Esophagus squamous epithelium (tissue), 5 donors: ENCODE data around the gene MFNG. TPM values are rescaled to one million over a fixed set of nuclear protein-coding genes. Genes with fewer than 3 reads are reported as not detected.
"Not testable (repeated sequence)": the region's sequence is repeated elsewhere in the genome, so short reads cannot be mapped to it uniquely, and the experiment has no call there.

Experiments used
- DNase-seq: peaks from one replicate; lab custom pipeline; 2025; lab: John Stamatoyannopoulos, UW
- H3K27ac ChIP-seq, 4 donors: fragments of 200-600 bp; sonication (generic); one replicate each; pipeline ENCODE4 v1.5.1; 2016 to 2019; ENCODE audit warnings: mild to moderate bottlenecking in 1 of 4
- H3K27me3 ChIP-seq, 4 donors: fragments of 200-600 bp; sonication (generic); 1 replicate in 3 of 4; 2 replicates in 1 of 4; pipeline versions ENCODE4 v1.5.1 to v1.6.0; 2017 to 2021; ENCODE audit warnings: antibody characterized with exemption in 1 of 4
- H3K36me3 ChIP-seq, 3 donors: fragments of 200-600 bp; sonication (generic); one replicate each; pipeline ENCODE4 v1.5.1; 2016 to 2019
- H3K4me1 ChIP-seq, 3 donors: fragments of 200-600 bp; sonication (generic); one replicate each; pipeline ENCODE4 v1.5.1; 2017 to 2019
- H3K4me3 ChIP-seq, 4 donors: fragments of 200-600 bp; sonication (generic); 1 replicate in 3 of 4; 2 replicates in 1 of 4; pipeline ENCODE4 v1.5.1; 2016 to 2019; ENCODE audit warnings: mild to moderate bottlenecking in 2 of 4, moderate library complexity in 1 of 4
- H3K9me3 ChIP-seq, 3 donors: fragments of 200-600 bp; sonication (generic); one replicate each; pipeline ENCODE4 v1.5.1; 2016 to 2019
- CTCF ChIP-seq, 6 experiments: fragments of 450-650 bp in 4 of 6; fragments of 200-600 bp in 2 of 6; sonication (generic) in 2 of 6; IDR thresholded peaks; one replicate each; pipeline ENCODE4 v1.5.1; 2016 to 2019; ENCODE audit warnings: antibody characterized with exemption in 6 of 6, mild to moderate bottlenecking in 4 of 6, moderate library complexity in 4 of 6
- POLR2A ChIP-seq, 4 donors: fragments of 450-650 bp; IDR thresholded peaks; one replicate each; pipeline ENCODE4 v1.6.1; 2017; ENCODE audit warnings: antibody characterized with exemption in 4 of 4, mild to moderate bottlenecking in 4 of 4, moderate library complexity in 3 of 4
- WGBS, 2 donors: methylation state at CpG; one replicate each; pipeline ENCODE4 v1.1.5; 2018; 5-methylcytosine and 5-hydroxymethylcytosine counted together
- intact Hi-C: fragments of 100-400 bp; cut with DNase I; formaldehyde crosslinking; loops from one replicate; pipeline ENCODE4 v1.15.0; 2022
- total RNA-seq, 4 donors: library from RNA; depleted of rRNA; stranded (reverse); fragments of >200 nt; gene quantifications; one replicate each; pipeline ENCODE4 v1.1.0, GENCODE V29; 2016
- donor health status: DM: yes; HTN: yes; CAD: no.

MFNG gene
- 10 to 100 TPM in 1 of 4 donors, 1 to 10 TPM in 3; 3.8 to 10.3 (median 7.9) TPM for total RNA-seq

GRCh38 chr22:37486224-37486845 is at the start of gene MFNG:
MFNG (minus strand) TSS chr22:37486384; CDS start chr22:37486177, 207 bp downstream.
- Histone ChIP-seq H3K4me3 (peak within 1 kb of the TSS; percentile 30 to 66 (median 48)), H3K9me3 (no peaks in the 10 kb centered on the region), H3K36me3 (peaks cover 0 to 15% (median 0%) of the 10 kb centered on the region in 3 donors), H3K27me3 (peaks cover 0 to 31% (median 0%) of the 10 kb centered on the region in 4 donors), H3K4me1 (peaks cover 6 to 35% (median 24%) of the 10 kb centered on the region in 3 donors), H3K27ac (peak within 1 kb of the TSS; percentile 64 to 91 (median 81))
- peak; percentile 51 for DNase-seq
- no peak for TF ChIP-seq CTCF (IDR thresholded peaks at IDR 0.05)
- TF ChIP-seq POLR2A (IDR thresholded peaks at IDR 0.05): peak in 1 of 4 donors; percentile 64
- intact Hi-C loops: no loop called here
- 9 to 18% methylated on average over 6 to 8 of the region's 24 CpGs for WGBS, 2 donors

- intact Hi-C loops: loop anchor here (5.0 kb wide), 1 partner anchor 37 kb away; no protein-coding TSS in a partner anchor
- TF ChIP-seq POLR2A (IDR thresholded peaks at IDR 0.05) (no peak), CTCF (IDR thresholded peaks at IDR 0.05) (no peak)
- no peaks in the 10 kb centered on the region for H3K9me3 ChIP-seq
- no peaks in the 10 kb centered on the region for H3K36me3 ChIP-seq
- H3K27me3 ChIP-seq: no peaks in the 10 kb centered on the region
- DNase-seq: no peak
- H3K27ac ChIP-seq: no peak overlapping the region
- peaks cover 0 to 16% (median 4%) of the 10 kb centered on the region in 3 donors for H3K4me1 ChIP-seq
- WGBS, 2 donors: 91 to 96% methylated on average over 5 to 6 of the region's 6 CpGs
- H3K4me3 ChIP-seq: no peak overlapping the region
Measured at GRCh38 chr22:37535159-37535558, 49.0 kb upstream of the MFNG start.

- intact Hi-C loops: no loop called here
- H3K4me3 ChIP-seq: no peak overlapping the region
- no peaks in the 10 kb centered on the region for H3K27me3 ChIP-seq
- H3K27ac ChIP-seq: no peak overlapping the region
- no peaks in the 10 kb centered on the region for H3K9me3 ChIP-seq
- WGBS, 2 donors: 88 to 90% methylated on average over 3 of the region's 3 CpGs
- H3K4me1 ChIP-seq: peaks cover 0 to 21% (median 4%) of the 10 kb centered on the region in 3 donors
- TF ChIP-seq POLR2A (IDR thresholded peaks at IDR 0.05) (no peak), CTCF (IDR thresholded peaks at IDR 0.05) (no peak)
- no peak for DNase-seq
- no peaks in the 10 kb centered on the region for H3K36me3 ChIP-seq
Measured at GRCh38 chr22:37534445-37534844, 48.3 kb upstream of the MFNG start.

- intact Hi-C loops: no loop called here
- no peak for DNase-seq
- Histone ChIP-seq H3K9me3 (no peaks in the 10 kb centered on the region), H3K27ac (no peak overlapping the region), H3K27me3 (no peaks in the 10 kb centered on the region), H3K4me3 (no peak overlapping the region), H3K36me3 (no peaks in the 10 kb centered on the region), H3K4me1 (peaks cover 0 to 17% (median 2%) of the 10 kb centered on the region in 3 donors)
- whole genome bisulfite sequencing, 2 donors: 12 to 13% methylated on average over 9 of the region's 9 CpGs
- TF ChIP-seq POLR2A (IDR thresholded peaks at IDR 0.05) (no peak), CTCF (IDR thresholded peaks at IDR 0.05) (no peak)
Measured at GRCh38 chr22:37533995-37534394, 47.8 kb upstream of the MFNG start.

GRCh38 chr22:37529652-37530345 is 43.6 kb upstream of the MFNG start:
- no peak for TF ChIP-seq CTCF (IDR thresholded peaks at IDR 0.05)
- TF ChIP-seq POLR2A (IDR thresholded peaks at IDR 0.05): no peak
- Histone ChIP-seq H3K9me3 (no peaks in the 10 kb centered on the region), H3K4me3 (no peak overlapping the region), H3K36me3 (no peaks in the 10 kb centered on the region), H3K27me3 (peaks cover 0 to 7% (median 0%) of the 10 kb centered on the region in 4 donors), H3K27ac (no peak overlapping the region), H3K4me1 (peaks cover 0 to 34% (median 16%) of the 10 kb centered on the region in 3 donors)
- DNase-seq: no peak
- 40 to 62% methylated on average over 2 of the region's 2 CpGs for WGBS, 2 donors
- intact Hi-C loops: no loop called here

GRCh38 chr22:37527952-37528351 is 41.8 kb upstream of the MFNG start:
- intact Hi-C loops, H3K27ac ChIP-seq, H3K9me3 ChIP-seq, H3K4me3 ChIP-seq, DNase-seq, H3K36me3 ChIP-seq: not testable (repeated sequence)
- peaks cover 0 to 26% (median 0%) of the 10 kb centered on the region in 4 donors for H3K27me3 ChIP-seq
- WGBS, 2 donors: 81 to 90% methylated on average over 8 to 9 of the region's 9 CpGs
- H3K4me1 ChIP-seq: peaks cover 0 to 33% (median 16%) of the 10 kb centered on the region in 3 donors

GRCh38 chr22:37527081-37527752 is 41.0 kb upstream of the MFNG start:
- intact Hi-C loops, H3K4me3 ChIP-seq, DNase-seq, H3K36me3 ChIP-seq, H3K9me3 ChIP-seq: not testable (repeated sequence)
- peak overlapping the region in 2 of 4 donors; percentile 44 to 68 for H3K27ac ChIP-seq
- peaks cover 0 to 33% (median 0%) of the 10 kb centered on the region in 4 donors for H3K27me3 ChIP-seq
- WGBS, 2 donors: 70 to 82% methylated on average over 6 to 9 of the region's 9 CpGs
- peaks cover 0 to 33% (median 16%) of the 10 kb centered on the region in 3 donors for H3K4me1 ChIP-seq
